CD4-positive, alpha-beta T cell treated with Interferon gamma for 1 hour (primary cell): ENCODE data around the gene AKR7A2.
"Not testable (repeated sequence)": the region's sequence is repeated elsewhere in the genome, so short reads cannot be mapped to it uniquely, and the experiment has no call there.

Experiments used
- DNase-seq: peaks from one replicate; pipeline ENCODE4 v3.0.0-alpha.2; 2020

Gene AKR7A2

GRCh38 chr1:19294638-19295037 lies 17.3 kb downstream of the AKR7A2 start:
- no peak for DNase-seq

- DNase-seq = no peak
These were observed 22.7 kb downstream of the AKR7A2 start for GRCh38 chr1:19289244-19289643.

- peak; percentile 47 for DNase-seq
These were observed 23.4 kb downstream of the AKR7A2 start, which contains the start of gene AKR7A3 for GRCh38 chr1:19288324-19289241. TSS of gene AKR7A3 (minus strand) at chr1:19288770. CDS start at chr1:19288709, 61 bp downstream.

- no peak for DNase-seq
These were observed 24.3 kb downstream of the AKR7A2 start for GRCh38 chr1:19287436-19288185.

- DNase-seq = not testable (repeated sequence)
These were observed 26.1 kb downstream of the AKR7A2 start for GRCh38 chr1:19285807-19286206.

- not testable (repeated sequence) for DNase-seq
These were observed 26.6 kb downstream of the AKR7A2 start for GRCh38 chr1:19285366-19285765.

GRCh38 chr1:19284881-19285280 lies 27.1 kb downstream of the AKR7A2 start:
- no peak for DNase-seq

GRCh38 chr1:19283891-19284290 lies 28.1 kb downstream of the AKR7A2 start:
- DNase-seq = no peak

GRCh38 chr1:19274636-19275035 lies 37.3 kb downstream of the AKR7A2 start:
- DNase-seq = no peak

GRCh38 chr1:19273844-19274531 lies 38.0 kb downstream of the AKR7A2 start:
- DNase-seq = not testable (repeated sequence)

GRCh38 chr1:19273106-19273843 lies 38.7 kb downstream of the AKR7A2 start:
- no peak for DNase-seq

GRCh38 chr1:19272064-19272463 lies 39.9 kb downstream of the AKR7A2 start:
- no peak for DNase-seq

- not testable (repeated sequence) for DNase-seq
These were observed 41.6 kb downstream of the AKR7A2 start for GRCh38 chr1:19270343-19270730.

- DNase-seq = not testable (repeated sequence)
These were observed 42.3 kb downstream of the AKR7A2 start for GRCh38 chr1:19269427-19270342.

GRCh38 chr1:19268445-19268844 lies 43.5 kb downstream of the AKR7A2 start:
- no peak for DNase-seq

GRCh38 chr1:19262744-19263143 lies 49.2 kb downstream of the AKR7A2 start:
- DNase-seq = no peak

- DNase-seq = no peak
These were observed 49.9 kb downstream of the AKR7A2 start for GRCh38 chr1:19262047-19262446.

GRCh38 chr1:19260211-19261138 lies 51.5 kb downstream of the AKR7A2 start:
- DNase-seq = no peak

- no peak for DNase-seq
These were observed 53.6 kb downstream of the AKR7A2 start for GRCh38 chr1:19258353-19258752.
